DMS114 treated with DMSO at 0.1 percent for 48 hours (cell line): ENCODE data around the gene SAMD14.

Source experiments
- DNase-seq: peaks from one replicate; lab custom pipeline; 2025; ENCODE audit not compliant: unreplicated experiment; lab: John Stamatoyannopoulos, UW

SAMD14 gene

DNA sequence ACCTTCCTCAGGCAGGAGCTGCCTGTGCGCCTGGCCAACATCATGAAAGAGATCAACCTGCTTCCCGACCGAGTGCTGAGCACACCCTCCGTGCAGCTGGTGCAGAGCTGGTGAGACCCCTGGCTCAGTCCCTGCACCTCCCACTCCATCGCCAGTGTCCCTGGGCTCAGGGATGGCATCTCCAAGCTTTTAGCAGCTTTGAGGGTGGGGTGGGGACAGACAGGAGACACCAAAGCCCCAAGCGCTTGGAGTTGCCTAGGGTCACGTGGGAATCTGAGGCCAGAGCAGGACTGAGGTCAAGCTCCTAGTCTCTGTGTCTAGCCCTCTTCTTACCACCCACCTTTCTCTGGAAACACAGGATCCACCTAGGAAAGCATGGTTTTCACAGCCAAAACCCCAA, 32.5 kb downstream of the SAMD14 start:
- DNase-seq, result no peak

- DNase-seq, result no peak
Observed at GRCh38 chr17:50096758-50097157, 33.2 kb downstream of the SAMD14 start.

- DNase-seq, result no peak
Observed at GRCh38 chr17:50096092-50096491, 33.9 kb downstream of the SAMD14 start.

- no peak for DNase-seq
Observed at GRCh38 chr17:50095626-50096037, 34.3 kb downstream of the SAMD14 start.

DNA sequence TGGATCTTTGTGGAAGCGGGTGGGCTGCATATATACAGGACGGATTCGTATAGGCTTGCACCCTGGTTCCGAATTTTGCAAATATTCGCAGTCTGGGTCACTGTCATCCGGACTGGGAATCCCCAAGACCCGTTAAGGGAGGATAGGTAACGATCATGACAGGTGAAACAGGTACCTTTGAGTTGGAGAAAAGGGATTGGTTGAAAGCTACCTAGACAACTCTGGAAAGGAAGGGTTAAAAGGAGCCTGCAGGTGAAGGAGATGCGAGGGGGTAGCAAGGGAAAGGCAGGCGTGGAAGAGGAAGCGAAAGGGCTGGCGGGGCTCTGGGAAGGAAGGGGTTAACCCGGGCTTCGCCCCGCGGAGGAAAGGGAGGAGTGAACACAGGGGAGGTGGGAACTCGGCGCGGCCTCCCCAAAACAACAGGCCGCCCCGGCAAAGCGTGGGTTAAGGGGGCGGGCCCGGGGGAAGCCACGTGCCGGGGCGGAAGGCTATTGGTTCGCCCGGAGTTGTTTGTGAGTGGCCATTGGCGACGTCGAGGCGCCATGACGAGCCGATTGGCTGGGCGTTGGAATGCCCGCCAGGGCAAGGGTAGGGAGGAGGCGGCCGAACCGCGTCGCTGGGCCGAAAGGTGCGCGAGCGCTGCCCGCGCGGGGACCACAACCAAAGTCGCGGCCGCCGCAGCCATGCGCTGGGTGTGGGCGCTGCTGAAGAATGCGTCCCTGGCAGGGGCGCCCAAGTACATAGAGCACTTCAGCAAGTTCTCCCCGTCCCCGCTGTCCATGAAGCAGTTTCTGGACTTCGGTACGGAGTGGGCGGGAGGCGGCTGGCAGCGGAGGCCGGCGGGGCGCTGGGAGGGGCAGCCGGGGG, 35.0 kb downstream of the SAMD14 start, which contains the start of gene PDK2:
Gene PDK2 (plus strand): TSS at position 599 of the 867 bp plus-strand sequence. CDS start 85 bp downstream, at position 684.
- DNase-seq, result peak; percentile 81

DNA sequence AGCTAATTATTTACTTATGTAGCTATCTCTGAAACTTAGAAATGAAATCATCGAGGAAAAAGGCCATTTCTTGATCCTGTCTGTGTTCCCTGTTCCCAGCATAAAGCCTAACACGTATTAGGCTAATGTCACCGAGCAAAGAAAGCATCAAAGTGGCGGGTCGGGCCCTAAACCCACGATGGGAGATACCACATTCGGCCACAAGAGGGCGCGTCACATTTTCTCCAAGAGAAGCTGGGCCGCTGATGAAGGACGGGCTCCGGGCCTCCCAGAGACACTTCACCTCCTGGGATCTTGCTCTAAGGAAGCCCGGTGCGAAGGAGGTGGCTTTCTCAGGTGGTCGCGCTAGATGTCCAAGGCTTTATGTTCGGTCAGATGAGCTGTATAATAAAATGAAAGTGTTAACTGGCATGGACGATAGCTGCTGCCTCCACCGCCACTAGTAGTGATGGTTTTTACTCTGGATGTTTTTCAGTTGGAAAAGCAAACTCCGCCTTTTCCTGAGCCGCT, 35.7 kb downstream of the SAMD14 start:
- DNase-seq, result peak; percentile 58

DNA sequence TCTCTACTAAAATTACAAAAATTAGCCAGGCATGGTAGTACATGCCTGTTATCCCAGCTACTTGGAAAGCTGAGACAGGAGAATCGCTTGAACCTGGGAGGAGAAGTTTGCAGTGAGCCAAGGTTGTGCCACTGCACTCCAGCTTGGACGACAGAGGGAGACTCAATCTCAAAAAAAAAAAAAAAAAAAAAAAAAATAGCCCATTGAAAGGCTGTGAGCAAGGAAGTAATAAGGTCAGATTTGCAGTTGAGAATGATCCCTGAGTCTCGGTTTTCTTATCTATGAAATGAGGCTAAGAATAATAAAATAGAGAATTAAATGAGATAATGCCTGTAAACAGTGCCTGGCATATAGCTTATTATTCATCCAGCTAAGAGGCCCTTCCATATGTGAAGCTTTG, 36.2 kb downstream of the SAMD14 start:
- DNase-seq, result no peak

DNA sequence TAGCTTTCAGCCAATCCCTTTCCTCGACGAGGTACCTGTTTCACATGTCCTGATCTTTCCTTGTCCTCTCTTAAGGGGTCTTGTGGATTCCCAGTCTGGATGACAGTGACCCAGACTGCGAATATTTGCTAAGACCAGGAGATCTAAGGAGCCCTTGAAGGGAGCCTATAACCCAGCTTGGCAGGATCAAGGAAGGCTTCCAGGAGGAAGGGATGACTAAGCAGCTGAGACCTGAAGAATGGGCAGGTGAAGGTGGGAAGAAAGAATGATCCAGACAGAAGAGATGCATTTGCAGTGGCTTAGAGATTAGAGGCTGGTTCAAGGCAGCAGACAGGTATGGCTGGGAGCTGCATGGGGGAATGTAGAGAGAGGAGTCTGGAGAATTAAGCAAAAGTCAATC, 36.7 kb downstream of the SAMD14 start:
- DNase-seq, result no peak

GRCh38 chr17:50091918-50092285, 38.1 kb downstream of the SAMD14 start:
- DNase-seq, result no peak

DNA sequence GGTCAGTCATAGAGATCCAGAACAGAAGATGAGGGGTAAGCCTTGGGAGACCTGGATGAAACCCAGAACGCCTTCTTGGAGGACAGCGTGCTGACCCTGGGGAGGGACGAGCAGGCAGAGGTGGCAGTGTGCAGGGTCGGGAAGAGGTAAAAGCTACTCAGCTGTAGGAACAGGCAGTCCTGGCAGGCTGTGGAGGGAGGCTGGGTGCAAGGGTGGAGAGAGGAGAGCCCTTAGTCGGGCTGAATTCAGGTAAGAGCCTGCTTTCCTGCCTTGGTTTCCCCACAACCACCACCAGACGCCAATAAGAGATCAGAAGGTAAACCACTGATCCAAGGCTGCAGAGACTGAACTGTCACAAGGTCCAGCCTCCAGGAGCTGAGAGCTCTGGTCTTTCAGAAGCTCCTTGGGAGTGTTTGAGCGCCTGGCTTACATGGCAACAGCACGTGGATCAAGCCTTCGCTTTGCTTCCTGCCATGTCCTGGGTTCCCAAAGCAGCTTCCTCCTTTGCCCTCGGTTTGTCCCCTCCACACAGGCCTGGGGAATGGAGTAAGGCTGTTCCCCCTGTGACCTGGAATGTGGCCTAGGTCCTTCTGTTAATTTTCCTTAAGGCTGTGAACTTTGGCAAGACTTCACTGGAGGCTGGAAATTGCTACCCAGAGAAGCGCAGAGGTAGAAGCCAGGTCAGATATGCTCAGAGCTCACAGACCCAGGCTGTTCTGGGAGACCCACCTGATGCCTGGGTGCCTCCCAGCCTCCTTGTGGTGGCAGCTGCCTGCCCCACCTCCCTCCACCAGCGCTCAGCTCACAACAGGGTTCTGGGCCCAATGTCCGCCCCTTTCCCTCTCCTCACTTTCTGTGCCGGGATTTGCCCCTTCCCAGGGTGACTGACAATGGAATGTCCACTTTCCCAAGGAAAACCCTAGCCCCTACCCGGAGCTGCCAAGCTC, 38.7 kb downstream of the SAMD14 start:
- DNase-seq, result no peak

DNA sequence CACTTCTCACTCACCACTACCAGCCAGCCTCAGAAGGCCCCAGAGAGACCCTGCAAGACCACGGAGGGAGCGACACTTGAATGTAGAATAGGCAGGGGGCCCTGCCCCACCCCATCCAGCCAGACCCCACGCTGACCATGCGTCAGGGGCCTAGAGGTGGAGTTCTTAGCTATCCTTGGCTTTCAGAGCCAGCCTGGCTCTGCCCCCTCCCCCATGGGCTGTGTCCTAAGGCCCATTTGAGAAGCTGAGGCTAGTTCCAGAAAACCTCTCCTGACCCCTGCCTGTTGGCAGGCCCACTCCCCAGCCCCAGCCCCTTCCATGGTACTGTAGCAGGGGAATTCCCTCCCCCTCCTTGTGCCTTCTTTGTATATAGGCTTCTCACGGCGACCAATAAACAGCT, 39.9 kb downstream of the SAMD14 start:
- no peak for DNase-seq

DNA sequence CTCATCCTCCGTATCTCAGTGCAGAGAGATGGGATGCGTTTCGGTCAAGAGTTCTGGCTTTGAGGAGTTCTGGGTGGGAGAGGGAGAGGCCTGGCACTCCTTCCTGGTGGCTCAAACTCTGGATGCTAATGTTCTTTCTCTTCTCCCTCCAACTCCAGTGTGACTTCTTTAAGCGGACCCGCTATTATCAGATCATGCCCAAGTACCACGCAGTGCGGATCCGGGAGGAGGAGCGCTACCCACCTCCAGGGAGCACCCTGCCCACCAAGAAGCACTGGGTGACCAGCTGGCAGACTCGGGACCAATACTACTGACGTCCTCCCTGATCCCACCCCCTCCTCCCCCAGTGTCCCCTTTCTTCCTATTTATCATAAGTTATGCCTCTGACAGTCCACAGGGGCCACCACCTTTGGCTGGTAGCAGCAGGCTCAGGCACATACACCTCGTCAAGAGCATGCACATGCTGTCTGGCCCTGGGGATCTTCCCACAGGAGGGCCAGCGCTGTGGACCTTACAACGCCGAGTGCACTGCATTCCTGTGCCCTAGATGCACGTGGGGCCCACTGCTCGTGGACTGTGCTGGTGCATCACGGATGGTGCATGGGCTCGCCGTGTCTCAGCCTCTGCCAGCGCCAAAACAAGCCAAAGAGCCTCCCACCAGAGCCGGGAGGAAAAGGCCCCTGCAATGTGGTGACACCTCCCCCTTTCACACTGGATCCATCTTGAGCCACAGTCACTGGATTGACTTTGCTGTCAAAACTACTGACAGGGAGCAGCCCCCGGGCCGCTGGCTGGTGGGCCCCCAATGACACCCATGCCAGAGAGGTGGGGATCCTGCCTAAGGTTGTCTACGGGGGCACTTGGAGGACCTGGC, 40.8 kb downstream of the SAMD14 start:
- DNase-seq, result no peak

DNA sequence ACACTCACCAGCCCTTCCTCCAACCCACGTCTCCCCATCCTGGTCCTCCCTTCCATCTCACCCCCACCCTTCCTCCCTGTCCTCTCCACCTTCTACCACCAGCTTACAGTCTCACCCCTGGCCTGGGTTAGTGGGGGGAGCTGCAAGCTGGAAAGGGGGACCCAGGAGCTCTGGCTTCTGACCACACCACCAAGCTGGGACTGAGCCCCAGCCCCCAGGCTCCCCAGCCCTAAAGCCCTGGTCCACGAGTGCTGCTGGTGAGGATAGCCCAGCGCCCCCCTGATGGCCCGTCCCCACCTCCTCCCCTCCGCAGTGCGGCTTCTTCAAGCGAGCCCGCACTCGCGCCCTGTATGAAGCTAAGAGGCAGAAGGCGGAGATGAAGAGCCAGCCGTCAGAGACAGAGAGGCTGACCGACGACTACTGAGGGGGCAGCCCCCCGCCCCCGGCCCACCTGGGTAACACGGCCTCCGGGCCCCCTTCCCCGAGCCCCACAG, 42.0 kb downstream of the SAMD14 start:
- DNase-seq, result no peak

DNA sequence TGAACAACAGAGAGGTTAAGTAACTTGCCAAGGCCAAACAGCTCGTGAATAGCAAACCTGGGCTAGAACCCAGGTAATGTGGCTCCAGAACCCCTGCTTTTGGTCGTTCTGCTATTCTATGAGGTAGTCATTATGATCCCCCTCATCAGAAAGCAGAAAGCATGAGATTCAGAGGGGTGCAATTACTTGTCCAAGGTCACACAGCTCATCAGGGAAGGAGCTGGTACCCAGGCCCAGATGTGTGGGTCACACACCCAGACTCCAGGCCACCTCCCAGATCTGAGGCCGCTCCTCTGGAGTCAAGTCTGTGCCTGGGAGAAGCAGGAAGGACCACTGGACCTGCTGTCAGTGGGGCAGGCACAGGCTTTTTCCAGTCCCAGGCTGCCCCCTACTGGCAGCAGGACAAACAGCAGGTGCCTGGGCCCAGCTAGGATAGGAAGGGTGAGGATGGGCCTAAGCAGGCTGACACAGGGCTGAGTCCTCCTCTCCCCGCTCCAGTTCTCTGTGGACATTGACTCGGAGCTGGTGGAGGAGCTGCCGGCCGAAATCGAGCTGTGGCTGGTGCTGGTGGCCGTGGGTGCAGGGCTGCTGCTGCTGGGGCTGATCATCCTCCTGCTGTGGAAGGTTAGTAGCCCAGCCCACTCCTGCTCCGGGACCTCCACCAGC, 42.6 kb downstream of the SAMD14 start:
- peak; percentile 66 for DNase-seq

DNA sequence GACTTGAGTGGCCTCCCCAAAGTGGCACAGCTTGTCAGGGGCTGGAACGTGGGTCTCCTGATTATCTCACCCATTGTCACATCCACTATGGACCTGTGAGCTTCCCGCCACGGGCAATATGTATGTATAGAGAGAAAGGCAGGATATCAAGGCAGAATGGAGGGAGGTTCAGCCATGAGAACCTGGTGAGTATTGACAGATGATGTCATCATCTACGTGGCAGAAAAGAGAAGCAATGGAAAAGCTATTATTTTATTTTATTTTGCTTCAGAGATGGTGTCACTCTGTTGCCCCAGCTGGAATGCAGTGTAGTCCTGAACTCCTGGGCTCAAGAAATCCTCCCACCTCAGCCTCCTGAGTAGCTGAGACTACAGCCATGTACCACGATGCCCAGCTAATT, 48.2 kb downstream of the SAMD14 start:
- DNase-seq, result no peak

DNA sequence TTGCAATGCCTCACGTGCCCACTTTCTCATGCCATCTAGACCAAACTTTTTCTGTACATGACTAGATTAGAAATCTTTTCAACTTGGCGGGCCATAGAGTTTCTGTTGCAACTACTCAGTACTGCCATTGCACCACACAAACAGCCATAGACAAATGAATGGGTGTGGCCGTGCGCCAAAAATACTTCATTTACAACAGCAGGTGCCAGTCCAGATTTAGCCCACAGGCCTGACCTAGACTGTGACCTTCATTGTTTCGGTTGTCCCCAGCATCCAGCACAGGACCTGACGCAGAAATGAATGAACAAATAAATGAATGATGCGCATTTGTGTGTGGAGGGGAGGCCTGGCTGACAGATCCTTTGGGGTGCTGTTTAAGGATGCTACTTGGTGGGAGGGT, 49.1 kb downstream of the SAMD14 start:
- DNase-seq, result no peak

- no peak for DNase-seq
Observed at GRCh38 chr17:50080096-50080480, 49.9 kb downstream of the SAMD14 start.

DNA sequence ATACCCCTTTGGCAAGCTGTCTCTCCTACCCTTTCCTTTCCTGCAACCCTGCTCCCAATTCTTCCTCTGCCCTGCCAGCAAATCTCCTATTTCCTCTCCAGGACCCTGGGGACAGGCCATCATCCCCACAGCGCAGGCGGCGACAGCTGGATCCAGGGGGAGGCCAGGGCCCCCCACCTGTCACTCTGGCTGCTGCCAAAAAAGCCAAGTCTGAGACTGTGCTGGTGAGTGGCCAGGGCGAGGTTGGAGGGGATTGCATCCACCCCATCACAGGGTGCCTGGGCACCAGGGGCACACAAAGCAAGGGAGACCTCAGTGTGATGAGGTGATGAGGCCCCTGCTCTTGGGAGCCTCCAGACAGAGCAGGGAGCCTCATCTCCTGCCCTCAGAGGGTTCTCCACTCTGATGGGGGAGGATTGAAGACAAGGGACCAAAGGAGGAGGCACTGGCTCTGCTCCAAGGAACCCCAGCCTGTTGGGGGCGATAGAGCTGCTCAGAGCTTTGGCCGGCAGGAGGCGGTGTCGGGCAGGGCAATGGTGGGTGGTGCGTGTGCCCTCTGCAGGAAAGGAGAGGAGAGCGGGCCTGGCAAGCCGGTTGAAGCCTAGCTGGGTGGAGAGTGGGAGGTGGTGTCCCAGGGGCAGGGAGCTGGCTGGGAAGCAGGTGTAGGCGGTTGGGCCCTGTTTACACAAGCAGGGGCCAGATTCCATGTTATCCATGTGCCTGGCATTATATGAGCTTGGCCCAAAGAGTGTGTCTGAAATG, 50.4 kb downstream of the SAMD14 start:
- DNase-seq, result no peak

DNA sequence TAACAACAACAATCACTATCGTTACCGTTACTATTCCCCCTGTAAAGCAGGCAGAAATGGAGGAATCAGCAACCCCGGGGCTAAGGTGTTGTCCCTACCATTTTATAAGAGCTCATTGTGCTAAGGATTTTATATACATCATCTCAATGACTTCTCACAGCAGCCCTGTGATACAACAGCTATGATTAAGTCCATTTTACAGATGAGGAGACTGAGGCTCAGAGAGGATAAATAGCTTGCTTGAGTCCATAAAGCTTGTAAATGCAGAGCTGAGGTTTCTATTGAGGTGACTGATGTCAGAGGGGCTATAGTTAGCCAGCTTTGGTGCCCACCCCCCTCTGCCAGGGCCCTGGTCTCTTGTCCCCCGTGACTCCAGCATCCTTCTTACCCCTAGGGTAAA, 51.5 kb downstream of the SAMD14 start:
- no peak for DNase-seq
